Activated CD8-positive, alpha-beta memory T cell treated with anti-CD3 and anti-CD28 coated beads for 48 hours (primary cell): ENCODE results near the gene GRAP2.
"Not testable (repeated sequence)": the region's sequence is repeated elsewhere in the genome, so short reads cannot be mapped to it uniquely, and the experiment has no call there.

Source experiments
- DNase-seq, 3 experiments: peaks; one replicate each; pipeline ENCODE4 v3.0.0-alpha.2; 2020; ENCODE audit warnings: low read depth in 2 of 3, low spot score in 2 of 3

Gene GRAP2

DNA sequence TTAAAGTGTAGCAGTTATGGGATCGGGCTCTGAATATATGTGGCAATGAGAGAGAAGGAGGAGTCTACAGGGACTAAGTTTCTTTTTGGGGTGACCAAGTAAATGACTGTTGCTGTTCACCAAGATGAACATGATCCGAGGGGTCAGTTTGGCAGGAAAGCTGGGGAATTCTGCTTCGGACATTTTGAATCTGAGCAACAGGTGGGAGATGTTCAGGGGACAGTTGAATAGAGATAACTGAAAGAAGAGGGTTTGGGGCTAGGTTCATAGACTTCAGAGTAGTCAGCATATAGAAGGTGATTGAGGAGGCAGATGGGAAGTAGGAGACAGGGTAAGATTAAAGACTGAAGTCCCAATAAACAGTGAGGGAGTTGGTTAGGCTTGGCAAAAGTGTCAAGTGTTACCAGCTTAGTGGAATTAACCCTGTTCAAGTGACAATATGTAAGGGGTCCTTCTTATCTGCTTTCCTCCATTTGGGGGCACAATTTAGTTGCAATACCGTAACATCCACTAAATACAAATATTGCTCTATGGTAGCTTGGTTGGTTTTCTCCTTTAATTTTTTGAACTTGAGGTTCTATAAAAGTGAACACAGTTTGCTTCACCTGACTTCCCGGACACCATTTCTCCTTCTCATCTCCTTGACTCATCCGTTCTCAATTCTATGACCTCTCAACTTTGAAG, 4.4 kb upstream of the GRAP2 start:
- DNase-seq: no peak

GRCh38 chr22:39897841-39898240, 3.0 kb upstream of the GRAP2 start:
- no peak for DNase-seq

DNA sequence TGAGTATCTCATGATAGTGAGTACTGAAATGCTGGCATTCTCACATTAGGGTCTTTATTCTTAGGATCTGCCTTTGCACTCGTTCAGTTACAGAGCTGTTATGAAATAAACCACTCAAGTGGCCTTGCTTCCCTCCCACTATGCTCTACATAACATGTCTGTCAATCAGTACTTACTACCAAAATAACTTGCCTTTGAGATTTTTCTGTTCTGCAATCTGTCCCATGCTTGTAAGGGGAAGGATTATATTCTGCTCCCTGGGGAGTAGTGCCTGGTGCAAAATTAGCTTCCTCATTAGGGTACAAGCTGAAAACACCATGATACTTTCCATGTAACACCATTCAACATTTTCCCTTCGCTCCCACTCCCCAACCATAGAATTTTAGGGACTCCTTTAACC, 1.9 kb upstream of the GRAP2 start:
- DNase-seq: no peak

- no peak for DNase-seq
Measured at GRCh38 chr22:39901565-39902146, 772 bp downstream of the GRAP2 start.

GRCh38 chr22:39904024-39904423, 3.1 kb downstream of the GRAP2 start:
- not testable (repeated sequence) for DNase-seq

DNA sequence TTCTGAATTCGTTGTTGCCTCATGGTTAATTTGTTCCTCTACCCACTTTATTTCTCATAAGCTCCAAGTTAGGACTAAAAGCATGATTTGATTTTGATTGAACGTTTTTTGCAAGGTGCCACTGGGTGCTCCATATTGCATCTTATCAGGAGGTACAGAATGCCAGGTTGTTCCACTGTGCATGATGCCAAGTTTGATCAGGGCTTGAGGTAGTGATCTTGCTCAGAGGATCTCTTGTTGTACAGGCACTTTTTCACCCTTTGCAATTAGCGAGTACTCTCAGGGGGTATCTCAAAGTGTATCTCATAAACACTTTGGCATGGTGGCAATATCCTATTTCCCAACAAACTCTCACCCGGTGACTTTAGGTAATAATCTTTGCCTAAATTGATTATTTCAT, 4.0 kb downstream of the GRAP2 start:
- DNase-seq: no peak

DNA sequence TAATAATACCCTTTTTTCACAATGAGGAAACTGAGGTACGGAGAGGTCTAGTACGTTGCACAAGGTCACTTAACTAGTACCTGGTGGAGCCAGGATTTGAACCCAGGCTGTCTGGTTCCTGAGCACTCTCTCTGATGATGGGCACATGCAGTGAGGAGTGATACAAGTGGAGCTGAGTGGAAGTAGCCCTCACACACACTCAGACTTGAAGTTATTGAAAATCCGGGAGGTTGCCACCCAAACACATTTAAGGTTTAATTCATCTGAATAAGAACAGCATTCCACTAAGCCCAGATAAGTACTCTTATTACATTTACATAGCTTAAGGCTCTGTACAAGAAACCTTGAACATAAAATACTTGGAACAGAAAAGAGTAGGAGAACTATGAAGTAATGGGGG, 4.8 kb downstream of the GRAP2 start:
- no peak for DNase-seq

DNA sequence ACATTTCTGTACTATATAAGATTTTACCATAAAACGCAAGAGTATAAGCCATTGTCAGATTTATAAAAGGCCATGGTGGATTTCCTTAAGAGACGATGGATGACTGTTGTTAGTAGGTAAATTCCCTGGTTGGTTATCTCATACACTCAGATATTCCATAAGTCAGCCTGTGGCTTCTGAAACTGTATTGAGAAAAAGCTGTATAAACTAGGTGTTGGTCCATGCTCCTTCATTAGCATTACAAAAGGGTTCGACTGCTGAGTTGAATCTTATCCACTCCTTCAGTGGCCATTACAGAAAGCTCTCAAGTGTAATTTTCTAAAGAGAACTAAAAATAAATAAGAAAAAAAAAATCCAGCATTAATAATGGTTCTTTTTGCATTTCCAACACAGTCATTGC, 5.3 kb downstream of the GRAP2 start:
- no peak for DNase-seq

- no peak for DNase-seq
Measured at GRCh38 chr22:39907047-39907446, 6.2 kb downstream of the GRAP2 start.

DNA sequence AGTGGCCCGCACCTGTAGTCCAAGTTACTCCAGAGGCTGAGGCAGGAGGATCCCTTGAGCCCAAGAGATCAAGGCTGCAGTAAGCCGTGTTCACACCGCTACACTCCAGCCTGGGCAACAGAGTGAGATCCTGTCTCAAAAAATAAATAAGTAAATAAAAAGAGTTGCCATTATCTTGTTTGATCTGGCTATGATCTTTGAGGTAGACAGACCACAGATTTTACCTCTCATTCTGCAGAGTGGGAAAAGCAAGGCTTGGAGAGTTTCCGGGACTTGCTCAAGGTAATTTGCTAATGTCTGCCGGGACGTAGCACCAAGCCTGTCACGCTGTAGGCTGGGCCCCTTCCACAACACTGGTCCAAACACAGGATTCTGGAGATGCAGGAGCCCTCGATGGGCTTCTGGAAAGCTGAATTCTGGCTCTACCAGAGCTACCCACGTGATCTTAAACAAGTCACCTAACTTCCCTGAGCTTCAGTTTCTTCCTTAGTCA, 6.8 kb downstream of the GRAP2 start:
- DNase-seq: no peak

- DNase-seq: no peak
Measured at GRCh38 chr22:39908136-39908535, 7.3 kb downstream of the GRAP2 start.

- no peak for DNase-seq
Measured at GRCh38 chr22:39908737-39909136, 7.9 kb downstream of the GRAP2 start.

DNA sequence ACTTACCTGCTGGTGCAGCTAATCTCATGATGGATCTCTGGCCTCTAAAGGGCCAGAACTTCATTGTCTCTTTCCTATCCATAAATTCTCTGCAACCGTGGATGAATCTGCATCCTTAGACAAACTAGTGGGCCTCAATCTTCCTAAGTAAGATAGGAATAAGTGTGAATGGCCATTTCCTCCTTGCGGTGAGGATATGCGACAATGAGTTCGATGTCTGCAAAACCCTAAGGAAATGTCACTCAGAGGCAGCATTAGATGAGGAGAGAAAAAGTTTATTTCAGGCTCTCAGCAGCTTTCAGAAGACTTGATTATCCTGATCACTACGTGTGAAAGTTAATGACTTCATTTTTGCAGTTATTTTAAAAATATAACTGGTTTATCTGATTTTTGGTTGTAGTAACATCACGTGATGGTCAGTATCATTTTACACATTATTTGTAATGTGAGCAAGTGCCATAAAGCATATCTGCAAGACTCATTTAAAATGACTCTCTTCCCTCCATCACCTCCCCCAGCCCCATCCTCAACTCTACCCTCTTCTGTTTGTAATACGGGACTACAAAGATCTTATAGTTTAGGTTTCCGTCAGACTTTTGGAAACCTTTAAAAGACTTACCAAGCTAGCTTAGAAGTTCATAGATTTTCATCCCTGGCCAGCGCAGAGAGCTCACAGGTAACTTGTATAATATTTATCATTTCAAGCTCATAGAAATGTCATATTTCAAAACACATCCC, 10.2 kb downstream of the GRAP2 start:
- no peak for DNase-seq

DNA sequence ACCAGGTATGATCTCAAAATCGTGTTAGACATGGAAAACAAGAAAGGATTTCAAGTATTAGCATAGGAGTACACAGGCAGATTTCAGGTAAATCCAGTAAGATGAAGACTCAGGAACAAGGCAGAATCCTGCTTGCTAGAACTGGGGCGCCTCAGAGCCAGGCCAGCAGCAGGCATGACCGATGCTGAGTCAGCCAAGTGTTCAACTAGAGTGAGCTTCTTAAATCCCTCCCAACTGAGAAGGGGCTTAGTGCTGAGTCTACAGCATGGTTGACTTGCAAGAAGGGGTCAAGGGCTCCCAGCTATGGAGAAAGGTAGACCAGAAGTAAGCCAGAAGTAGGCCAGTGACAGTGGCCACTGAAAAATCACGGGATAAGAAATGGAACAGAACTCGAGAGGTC, 12.4 kb downstream of the GRAP2 start:
- DNase-seq: no peak

- DNase-seq: no peak
Measured at GRCh38 chr22:39913886-39914285, 13.0 kb downstream of the GRAP2 start.

- DNase-seq: no peak
Measured at GRCh38 chr22:39914584-39914983, 13.7 kb downstream of the GRAP2 start.

DNA sequence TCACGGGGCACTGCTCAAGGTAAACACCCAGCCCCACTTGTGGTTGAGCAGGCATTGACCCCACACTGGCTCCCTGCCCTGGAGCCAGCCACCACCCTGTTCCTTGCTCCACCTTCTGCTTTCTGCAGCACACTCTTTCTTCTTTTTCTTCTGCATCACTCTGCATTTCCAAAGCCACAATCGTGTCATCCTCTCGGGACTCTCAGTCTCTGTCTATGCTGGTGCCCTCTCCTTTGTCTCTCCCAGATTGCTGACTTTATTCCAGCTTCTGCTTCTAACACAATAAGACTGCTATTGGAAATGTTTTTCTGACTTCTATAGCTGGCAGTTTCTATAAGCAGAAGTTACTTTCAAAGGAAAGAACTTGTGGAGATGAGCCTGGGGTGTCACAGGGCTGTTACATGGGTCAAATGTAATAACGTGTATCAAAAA, 14.4 kb downstream of the GRAP2 start:
- no peak for DNase-seq

- DNase-seq: no peak
Measured at GRCh38 chr22:39916496-39916895, 15.6 kb downstream of the GRAP2 start.

DNA sequence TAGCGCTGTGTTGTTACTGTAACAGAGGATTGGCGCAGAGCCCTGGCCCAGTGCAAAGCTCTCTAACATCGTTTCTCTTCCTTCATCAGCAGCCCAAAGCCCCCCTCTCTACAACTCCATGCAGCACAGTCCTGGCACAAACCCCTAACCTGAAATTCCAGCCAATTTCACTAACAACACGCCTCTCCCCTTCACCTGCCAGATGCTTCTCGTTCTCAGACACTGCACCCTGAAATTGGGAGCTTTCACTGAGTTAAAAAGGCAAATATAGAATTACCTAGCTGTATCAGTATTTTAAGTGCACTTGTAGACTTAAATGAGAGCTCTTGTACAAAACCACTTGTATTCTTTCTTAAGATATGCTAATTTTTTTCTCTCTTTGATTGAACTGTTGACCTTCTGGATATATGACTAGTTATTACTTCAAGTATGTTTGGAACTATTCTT, 16.3 kb downstream of the GRAP2 start:
- no peak for DNase-seq

DNA sequence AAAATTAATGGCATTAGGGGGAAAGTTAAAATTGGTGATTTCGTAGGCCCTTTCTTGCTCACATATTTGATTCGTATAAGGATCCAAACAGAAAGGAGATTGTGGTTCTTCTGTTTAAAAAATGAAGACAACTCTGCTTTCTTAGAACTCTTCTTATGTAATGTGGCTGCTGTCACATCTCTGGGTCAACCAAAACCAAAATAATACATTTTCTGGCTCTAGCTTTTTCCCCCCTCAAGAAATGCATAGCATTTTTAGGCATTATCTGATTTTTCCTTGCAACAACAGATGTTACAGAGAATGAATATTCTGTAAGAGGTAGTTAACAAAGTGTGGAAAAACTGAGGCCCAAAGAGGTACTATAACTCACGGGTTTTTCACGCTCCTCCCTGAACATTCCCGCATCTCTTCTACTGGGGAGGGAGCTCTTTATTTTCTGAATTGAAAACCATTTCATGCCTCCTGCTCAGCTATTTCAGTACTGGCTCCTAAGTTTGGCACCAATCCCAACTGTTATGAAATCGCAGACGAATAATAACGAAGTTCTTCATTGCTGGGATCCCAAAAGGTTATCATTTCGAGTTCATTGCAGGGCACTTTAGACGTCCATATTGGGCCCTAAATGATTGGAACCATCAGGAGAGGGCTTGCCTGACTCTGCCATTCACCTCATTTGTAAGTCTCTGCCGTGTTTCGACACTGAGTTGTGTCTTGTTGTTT, 17.1 kb downstream of the GRAP2 start:
- DNase-seq: no peak

DNA sequence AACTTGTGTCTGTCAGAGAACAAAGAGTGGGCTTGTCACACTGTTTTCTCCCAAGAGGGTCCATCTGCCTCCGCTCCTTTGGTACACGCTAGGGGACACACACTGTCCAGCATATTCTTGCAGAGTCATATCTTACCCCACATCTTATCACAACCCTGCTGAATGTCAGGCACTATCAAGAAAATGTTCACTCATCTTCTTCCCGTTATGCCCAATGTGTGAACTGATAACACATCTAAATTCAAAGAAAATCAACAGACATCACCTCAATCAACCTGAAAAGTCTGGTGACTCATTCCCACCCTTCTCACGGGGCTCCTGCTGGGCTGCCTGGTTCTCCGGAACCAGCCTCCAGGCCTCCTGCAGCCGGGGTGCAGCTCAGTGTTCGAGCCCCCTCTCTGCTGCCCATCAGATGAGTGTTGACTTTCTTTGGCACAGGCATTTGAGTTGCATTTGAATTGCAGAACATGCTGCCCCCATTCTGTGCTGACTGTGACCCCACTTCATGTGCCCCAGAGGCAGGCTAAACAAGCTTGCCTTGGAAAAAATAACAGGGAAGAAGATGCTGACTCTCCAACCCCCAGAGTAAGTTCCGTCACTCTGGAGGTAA, 19.4 kb downstream of the GRAP2 start:
- DNase-seq: no peak
